GM23338 (cell line): ENCODE measurements around the gene DECR2. TPM values are rescaled to one million over a fixed set of nuclear protein-coding genes. Genes with fewer than 3 reads are reported as not detected.

ENCODE experiments used
- ATAC-seq: fragments of 200-7000 bp; cut with Tn5 transposase; 3 replicates; pipeline ENCODE4 v1.9.1; 2020
- DNase-seq: peaks from one replicate; pipeline ENCODE4 v3.0.0-alpha.2; 2015; ENCODE audit warnings: low spot score
- H2AFZ ChIP-seq: fragments of 200-600 bp; sonication (generic); 2 replicates; pipeline ENCODE4 v1.8.0; 2016; ENCODE audit warnings: antibody characterized with exemption, mild to moderate bottlenecking, moderate library complexity
- H3F3A ChIP-seq: fragments of 200-600 bp; sonication (generic); replicated peaks from 2 replicates; pipeline ENCODE4 v1.8.0; 2017; ENCODE audit warnings: antibody characterized with exemption, mixed run types, low read depth
- H3K27ac ChIP-seq: fragments of 200-600 bp; sonication (generic); 2 replicates; pipeline ENCODE4 v1.6.1; 2016; ENCODE audit warnings: low read depth
- H3K27me3 ChIP-seq: fragments of 200-600 bp; sonication (generic); 2 replicates; pipeline ENCODE4 v1.8.0; 2016; ENCODE audit warnings: mild to moderate bottlenecking, mixed run types, moderate library complexity; ENCODE audit not compliant: insufficient read depth
- H3K36me3 ChIP-seq: fragments of 200-600 bp; sonication (generic); 2 replicates; pipeline ENCODE4 v1.8.0; 2016; ENCODE audit warnings: mild to moderate bottlenecking; ENCODE audit not compliant: insufficient read depth
- H3K4me1 ChIP-seq: fragments of 200-600 bp; sonication (generic); 2 replicates; pipeline ENCODE4 v1.8.0; 2016; ENCODE audit warnings: mild to moderate bottlenecking, moderate library complexity; ENCODE audit not compliant: insufficient read depth
- H3K4me2 ChIP-seq: fragments of 200-600 bp; sonication (generic); 2 replicates; pipeline ENCODE4 v1.7.1; 2017; ENCODE audit warnings: mixed run types
- H3K4me3 ChIP-seq: fragments of 200-600 bp; sonication (generic); 2 replicates; pipeline ENCODE4 v1.6.1; 2016; ENCODE audit warnings: mixed run types
- H3K79me2 ChIP-seq: fragments of 200-600 bp; sonication (generic); replicated peaks from 2 replicates; pipeline ENCODE4 v1.8.0; 2017; ENCODE audit warnings: mild to moderate bottlenecking; ENCODE audit not compliant: insufficient read depth
- H3K9me2 ChIP-seq: fragments of 200-600 bp; sonication (generic); 2 replicates; pipeline ENCODE4 v1.8.0; 2017; ENCODE audit not compliant: insufficient read depth
- H4K20me1 ChIP-seq: fragments of 200-600 bp; sonication (generic); replicated peaks from 2 replicates; pipeline ENCODE4 v1.8.0; 2017; ENCODE audit warnings: mild to moderate bottlenecking; ENCODE audit not compliant: insufficient read depth
- H3K27ac Mint-ChIP-seq: 2 replicates; pipeline ENCODE4 v1.8.0; 2020; ENCODE audit warnings: inconsistent platforms, mild to moderate bottlenecking, moderate library complexity, mixed read lengths
- H3K27me3 Mint-ChIP-seq: 3 replicates; pipeline ENCODE4 v1.8.0; 2022; ENCODE audit warnings: low read depth, mild to moderate bottlenecking, moderate library complexity, mixed read lengths, inconsistent platforms; ENCODE audit not compliant: insufficient read depth, poor library complexity
- H3K36me3 Mint-ChIP-seq: 3 replicates; pipeline ENCODE4 v1.8.0; 2021; ENCODE audit warnings: low read depth, mild to moderate bottlenecking, inconsistent platforms, moderate library complexity, mixed read lengths
- H3K4me1 Mint-ChIP-seq: 3 replicates; pipeline ENCODE4 v1.8.0; 2020; ENCODE audit warnings: mild to moderate bottlenecking, inconsistent platforms, mixed read lengths
- H3K4me3 Mint-ChIP-seq: 3 replicates; pipeline ENCODE4 v1.8.0; 2021; ENCODE audit warnings: moderate library complexity, mild to moderate bottlenecking, inconsistent platforms, mixed read lengths
- H3K9me3 Mint-ChIP-seq: 3 replicates; pipeline ENCODE4 v1.8.0; 2020; ENCODE audit warnings: moderate library complexity, mild to moderate bottlenecking, inconsistent platforms, mixed read lengths
- CREB1 ChIP-seq: fragments of 250-450 bp; sonication (Bioruptor Pico); IDR thresholded peaks from 2 replicates; pipeline ENCODE4 v1.5.0; 2020; ENCODE audit warnings: low read depth, mild to moderate bottlenecking, moderate library complexity
- EZH2 ChIP-seq: fragments of 200-600 bp; sonication (generic); IDR thresholded peaks from one replicate; pipeline ENCODE4 v1.8.0; 2017; ENCODE audit warnings: antibody characterized with exemption, mild to moderate bottlenecking, low read depth; ENCODE audit not compliant: unreplicated experiment
- EZH2phosphoT487 ChIP-seq: fragments of 200-600 bp; sonication (generic); IDR thresholded peaks from one replicate; pipeline ENCODE4 v1.8.1; 2018; ENCODE audit warnings: antibody characterized with exemption; ENCODE audit not compliant: unreplicated experiment
- JUNB ChIP-seq: IDR thresholded peaks from one replicate; pipeline ENCODE4 v1.6.1; 2016; ENCODE audit warnings: antibody characterized with exemption; ENCODE audit not compliant: unreplicated experiment
- NANOG ChIP-seq: IDR thresholded peaks from 2 replicates; pipeline ENCODE4 v1.6.1; 2016; ENCODE audit warnings: antibody characterized with exemption, borderline replicate concordance
- POLR2AphosphoS5 ChIP-seq: IDR thresholded peaks from 2 replicates; pipeline ENCODE4 v1.6.1; 2016; ENCODE audit warnings: antibody characterized with exemption, low read depth
- STAT1 ChIP-seq: IDR thresholded peaks from one replicate; pipeline ENCODE4 v1.6.1; 2016; ENCODE audit warnings: antibody characterized with exemption; ENCODE audit not compliant: unreplicated experiment
- ZNF114 ChIP-seq: fragments of 250-450 bp; sonication (Bioruptor Pico); IDR thresholded peaks from 2 replicates; pipeline ENCODE4 v1.5.0; 2020; ENCODE audit warnings: mild to moderate bottlenecking, moderate library complexity
- ZNF331 ChIP-seq: fragments of 250-450 bp; sonication (Bioruptor Pico); IDR thresholded peaks from 2 replicates; pipeline ENCODE4 v1.5.0; 2020; ENCODE audit warnings: low read depth, mild to moderate bottlenecking, moderate library complexity
- polyA plus RNA-seq: library from polyadenylated mRNA; unstranded; fragments of >200 nt; fragmentation: Nextera tagmentation; extraction: Ambion mirVana; gene quantifications from 2 replicates; pipeline ENCODE4 v1.2.1, GENCODE V29; 2016
- total RNA-seq: library from RNA; depleted of rRNA; stranded (reverse); fragments of >200 nt; shearing (Covaris generic); gene quantifications from 2 replicates; pipeline ENCODE4 v1.2.3, GENCODE V29; 2014
- TF ChIP-seq, protein P1 (sequence below): IDR thresholded peaks from one replicate; pipeline ENCODE4 v1.6.1; 2018; ENCODE audit warnings: antibody characterized with exemption; ENCODE audit not compliant: unreplicated experiment
- TF ChIP-seq, protein P2 (sequence below): IDR thresholded peaks from 2 replicates; pipeline ENCODE4 v1.6.1; 2016; ENCODE audit warnings: antibody characterized with exemption
- TF ChIP-seq, protein P3 (sequence below): fragments of 250-450 bp; sonication (Bioruptor Pico); IDR thresholded peaks from 2 replicates; pipeline ENCODE4 v1.5.0; 2020; ENCODE audit warnings: mild to moderate bottlenecking, moderate library complexity
- TF ChIP-seq, protein P4 (sequence below), 2 experiments: fragments of 200-600 bp in 1 of 2; sonication (generic) in 1 of 2; conservative IDR thresholded peaks; 2 replicates each; pipeline versions ENCODE4 v1.5.1 to v1.6.1; 2016 to 2017; ENCODE audit warnings: antibody characterized with exemption in 2 of 2, low read depth in 2 of 2, mild to moderate bottlenecking in 2 of 2, moderate library complexity in 1 of 2

DECR2 gene
- total and polyA plus RNA-seq, 2 experiments from 2014 or later = 20.3 to 26.9 TPM

DNA sequence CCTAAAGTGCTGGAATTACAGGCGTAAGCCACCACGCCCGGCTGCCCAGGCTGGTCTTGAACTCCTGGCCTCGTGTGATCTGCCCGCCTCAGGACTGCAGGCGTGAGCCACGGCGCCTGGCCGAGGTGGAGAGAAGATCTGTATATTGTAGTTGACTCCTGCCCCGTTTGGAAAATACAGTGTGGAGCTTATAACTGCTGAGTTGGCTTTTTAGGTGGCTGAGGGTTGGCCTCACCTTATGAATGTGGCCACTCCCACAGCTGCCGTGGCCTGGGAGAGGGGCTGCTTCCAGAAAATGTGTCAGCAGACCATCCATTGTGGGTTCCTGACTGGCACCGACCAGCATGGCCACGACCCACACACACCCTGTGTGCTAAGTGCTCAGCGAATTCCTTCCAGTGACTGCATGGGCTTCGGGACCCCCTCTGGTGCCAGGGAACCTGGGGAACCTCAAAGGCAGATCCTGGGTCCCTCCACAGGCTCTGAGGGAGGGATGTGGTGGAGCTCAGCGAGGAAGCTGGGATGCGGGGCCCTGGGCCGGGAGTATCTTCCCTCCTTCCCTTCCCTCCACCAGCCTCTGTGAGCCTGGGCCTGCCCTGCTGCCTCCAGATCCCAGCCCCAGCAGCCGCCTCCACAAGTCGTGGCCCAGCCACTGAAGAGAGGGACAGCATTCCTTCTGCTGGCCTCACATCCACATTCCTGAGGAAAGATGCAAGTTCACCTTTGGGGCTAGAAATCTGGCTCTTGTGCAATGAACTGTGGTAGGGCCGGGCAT lies 12.9 kb downstream of the DECR2 start:
- no peak overlapping the region for H2AFZ ChIP-seq
- H3K36me3 ChIP-seq = no peaks in the 10 kb centered on the region
- Mint-ChIP-seq H3K27ac (no peak overlapping the region), H3K27me3 (peaks cover 6% of the 10 kb centered on the region), H3K9me3 (no peaks in the 10 kb centered on the region; the same call in 2 of the 3 replicates), H3K4me1 (no peaks in the 10 kb centered on the region), H3K36me3 (no peaks in the 10 kb centered on the region), H3K4me3 (no peak overlapping the region)
- H3K79me2 ChIP-seq = no peaks in the 10 kb centered on the region
- ATAC-seq (peak; percentile 19; the same call in 1 of the 3 replicates), DNase-seq (no peak)
- no peaks in the 10 kb centered on the region for H3K4me1 ChIP-seq
- no peak overlapping the region for H3K27ac ChIP-seq
- no peaks in the 10 kb centered on the region for H3K9me2 ChIP-seq
- no peaks in the 10 kb centered on the region for H4K20me1 ChIP-seq
- H3K4me2 ChIP-seq = no peak overlapping the region
- no peaks in the 10 kb centered on the region for H3F3A ChIP-seq
- no peaks in the 10 kb centered on the region for H3K27me3 ChIP-seq
- H3K4me3 ChIP-seq = no peak overlapping the region
- TF ChIP-seq, protein P1, sequence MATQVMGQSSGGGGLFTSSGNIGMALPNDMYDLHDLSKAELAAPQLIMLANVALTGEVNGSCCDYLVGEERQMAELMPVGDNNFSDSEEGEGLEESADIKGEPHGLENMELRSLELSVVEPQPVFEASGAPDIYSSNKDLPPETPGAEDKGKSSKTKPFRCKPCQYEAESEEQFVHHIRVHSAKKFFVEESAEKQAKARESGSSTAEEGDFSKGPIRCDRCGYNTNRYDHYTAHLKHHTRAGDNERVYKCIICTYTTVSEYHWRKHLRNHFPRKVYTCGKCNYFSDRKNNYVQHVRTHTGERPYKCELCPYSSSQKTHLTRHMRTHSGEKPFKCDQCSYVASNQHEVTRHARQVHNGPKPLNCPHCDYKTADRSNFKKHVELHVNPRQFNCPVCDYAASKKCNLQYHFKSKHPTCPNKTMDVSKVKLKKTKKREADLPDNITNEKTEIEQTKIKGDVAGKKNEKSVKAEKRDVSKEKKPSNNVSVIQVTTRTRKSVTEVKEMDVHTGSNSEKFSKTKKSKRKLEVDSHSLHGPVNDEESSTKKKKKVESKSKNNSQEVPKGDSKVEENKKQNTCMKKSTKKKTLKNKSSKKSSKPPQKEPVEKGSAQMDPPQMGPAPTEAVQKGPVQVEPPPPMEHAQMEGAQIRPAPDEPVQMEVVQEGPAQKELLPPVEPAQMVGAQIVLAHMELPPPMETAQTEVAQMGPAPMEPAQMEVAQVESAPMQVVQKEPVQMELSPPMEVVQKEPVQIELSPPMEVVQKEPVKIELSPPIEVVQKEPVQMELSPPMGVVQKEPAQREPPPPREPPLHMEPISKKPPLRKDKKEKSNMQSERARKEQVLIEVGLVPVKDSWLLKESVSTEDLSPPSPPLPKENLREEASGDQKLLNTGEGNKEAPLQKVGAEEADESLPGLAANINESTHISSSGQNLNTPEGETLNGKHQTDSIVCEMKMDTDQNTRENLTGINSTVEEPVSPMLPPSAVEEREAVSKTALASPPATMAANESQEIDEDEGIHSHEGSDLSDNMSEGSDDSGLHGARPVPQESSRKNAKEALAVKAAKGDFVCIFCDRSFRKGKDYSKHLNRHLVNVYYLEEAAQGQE = no peak
- TF ChIP-seq EZH2phosphoT487 (no peak), ZNF331 (CRISPR knock-in tag) (no peak), STAT1 (no peak), CREB1 (CRISPR knock-in tag) (no peak), ZNF114 (CRISPR knock-in tag) (no peak), JUNB (no peak), EZH2 (no peak), NANOG (no peak), POLR2AphosphoS5 (no peak)
- TF ChIP-seq, protein P2, sequence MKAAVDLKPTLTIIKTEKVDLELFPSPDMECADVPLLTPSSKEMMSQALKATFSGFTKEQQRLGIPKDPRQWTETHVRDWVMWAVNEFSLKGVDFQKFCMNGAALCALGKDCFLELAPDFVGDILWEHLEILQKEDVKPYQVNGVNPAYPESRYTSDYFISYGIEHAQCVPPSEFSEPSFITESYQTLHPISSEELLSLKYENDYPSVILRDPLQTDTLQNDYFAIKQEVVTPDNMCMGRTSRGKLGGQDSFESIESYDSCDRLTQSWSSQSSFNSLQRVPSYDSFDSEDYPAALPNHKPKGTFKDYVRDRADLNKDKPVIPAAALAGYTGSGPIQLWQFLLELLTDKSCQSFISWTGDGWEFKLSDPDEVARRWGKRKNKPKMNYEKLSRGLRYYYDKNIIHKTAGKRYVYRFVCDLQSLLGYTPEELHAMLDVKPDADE = no peak
- TF ChIP-seq, protein P3, sequence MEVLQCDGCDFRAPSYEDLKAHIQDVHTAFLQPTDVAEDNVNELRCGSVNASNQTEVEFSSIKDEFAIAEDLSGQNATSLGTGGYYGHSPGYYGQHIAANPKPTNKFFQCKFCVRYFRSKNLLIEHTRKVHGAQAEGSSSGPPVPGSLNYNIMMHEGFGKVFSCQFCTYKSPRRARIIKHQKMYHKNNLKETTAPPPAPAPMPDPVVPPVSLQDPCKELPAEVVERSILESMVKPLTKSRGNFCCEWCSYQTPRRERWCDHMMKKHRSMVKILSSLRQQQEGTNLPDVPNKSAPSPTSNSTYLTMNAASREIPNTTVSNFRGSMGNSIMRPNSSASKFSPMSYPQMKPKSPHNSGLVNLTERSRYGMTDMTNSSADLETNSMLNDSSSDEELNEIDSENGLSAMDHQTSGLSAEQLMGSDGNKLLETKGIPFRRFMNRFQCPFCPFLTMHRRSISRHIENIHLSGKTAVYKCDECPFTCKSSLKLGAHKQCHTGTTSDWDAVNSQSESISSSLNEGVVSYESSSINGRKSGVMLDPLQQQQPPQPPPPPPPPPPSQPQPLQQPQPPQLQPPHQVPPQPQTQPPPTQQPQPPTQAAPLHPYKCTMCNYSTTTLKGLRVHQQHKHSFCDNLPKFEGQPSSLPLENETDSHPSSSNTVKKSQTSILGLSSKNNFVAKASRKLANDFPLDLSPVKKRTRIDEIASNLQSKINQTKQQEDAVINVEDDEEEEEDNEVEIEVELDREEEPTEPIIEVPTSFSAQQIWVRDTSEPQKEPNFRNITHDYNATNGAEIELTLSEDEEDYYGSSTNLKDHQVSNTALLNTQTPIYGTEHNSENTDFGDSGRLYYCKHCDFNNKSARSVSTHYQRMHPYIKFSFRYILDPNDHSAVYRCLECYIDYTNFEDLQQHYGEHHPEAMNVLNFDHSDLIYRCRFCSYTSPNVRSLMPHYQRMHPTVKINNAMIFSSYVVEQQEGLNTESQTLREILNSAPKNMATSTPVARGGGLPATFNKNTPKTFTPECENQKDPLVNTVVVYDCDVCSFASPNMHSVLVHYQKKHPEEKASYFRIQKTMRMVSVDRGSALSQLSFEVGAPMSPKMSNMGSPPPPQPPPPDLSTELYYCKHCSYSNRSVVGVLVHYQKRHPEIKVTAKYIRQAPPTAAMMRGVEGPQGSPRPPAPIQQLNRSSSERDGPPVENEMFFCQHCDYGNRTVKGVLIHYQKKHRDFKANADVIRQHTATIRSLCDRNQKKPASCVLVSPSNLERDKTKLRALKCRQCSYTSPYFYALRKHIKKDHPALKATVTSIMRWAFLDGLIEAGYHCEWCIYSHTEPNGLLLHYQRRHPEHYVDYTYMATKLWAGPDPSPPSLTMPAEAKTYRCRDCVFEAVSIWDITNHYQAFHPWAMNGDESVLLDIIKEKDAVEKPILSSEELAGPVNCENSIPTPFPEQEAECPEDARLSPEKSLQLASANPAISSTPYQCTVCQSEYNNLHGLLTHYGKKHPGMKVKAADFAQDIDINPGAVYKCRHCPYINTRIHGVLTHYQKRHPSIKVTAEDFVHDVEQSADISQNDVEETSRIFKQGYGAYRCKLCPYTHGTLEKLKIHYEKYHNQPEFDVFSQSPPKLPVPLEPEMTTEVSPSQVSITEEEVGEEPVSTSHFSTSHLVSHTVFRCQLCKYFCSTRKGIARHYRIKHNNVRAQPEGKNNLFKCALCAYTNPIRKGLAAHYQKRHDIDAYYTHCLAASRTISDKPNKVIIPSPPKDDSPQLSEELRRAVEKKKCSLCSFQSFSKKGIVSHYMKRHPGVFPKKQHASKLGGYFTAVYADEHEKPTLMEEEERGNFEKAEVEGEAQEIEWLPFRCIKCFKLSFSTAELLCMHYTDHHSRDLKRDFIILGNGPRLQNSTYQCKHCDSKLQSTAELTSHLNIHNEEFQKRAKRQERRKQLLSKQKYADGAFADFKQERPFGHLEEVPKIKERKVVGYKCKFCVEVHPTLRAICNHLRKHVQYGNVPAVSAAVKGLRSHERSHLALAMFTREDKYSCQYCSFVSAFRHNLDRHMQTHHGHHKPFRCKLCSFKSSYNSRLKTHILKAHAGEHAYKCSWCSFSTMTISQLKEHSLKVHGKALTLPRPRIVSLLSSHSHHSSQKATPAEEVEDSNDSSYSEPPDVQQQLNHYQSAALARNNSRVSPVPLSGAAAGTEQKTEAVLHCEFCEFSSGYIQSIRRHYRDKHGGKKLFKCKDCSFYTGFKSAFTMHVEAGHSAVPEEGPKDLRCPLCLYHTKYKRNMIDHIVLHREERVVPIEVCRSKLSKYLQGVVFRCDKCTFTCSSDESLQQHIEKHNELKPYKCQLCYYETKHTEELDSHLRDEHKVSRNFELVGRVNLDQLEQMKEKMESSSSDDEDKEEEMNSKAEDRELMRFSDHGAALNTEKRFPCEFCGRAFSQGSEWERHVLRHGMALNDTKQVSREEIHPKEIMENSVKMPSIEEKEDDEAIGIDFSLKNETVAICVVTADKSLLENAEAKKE (CRISPR knock-in tag) = no peak
- TF ChIP-seq, protein P4, sequence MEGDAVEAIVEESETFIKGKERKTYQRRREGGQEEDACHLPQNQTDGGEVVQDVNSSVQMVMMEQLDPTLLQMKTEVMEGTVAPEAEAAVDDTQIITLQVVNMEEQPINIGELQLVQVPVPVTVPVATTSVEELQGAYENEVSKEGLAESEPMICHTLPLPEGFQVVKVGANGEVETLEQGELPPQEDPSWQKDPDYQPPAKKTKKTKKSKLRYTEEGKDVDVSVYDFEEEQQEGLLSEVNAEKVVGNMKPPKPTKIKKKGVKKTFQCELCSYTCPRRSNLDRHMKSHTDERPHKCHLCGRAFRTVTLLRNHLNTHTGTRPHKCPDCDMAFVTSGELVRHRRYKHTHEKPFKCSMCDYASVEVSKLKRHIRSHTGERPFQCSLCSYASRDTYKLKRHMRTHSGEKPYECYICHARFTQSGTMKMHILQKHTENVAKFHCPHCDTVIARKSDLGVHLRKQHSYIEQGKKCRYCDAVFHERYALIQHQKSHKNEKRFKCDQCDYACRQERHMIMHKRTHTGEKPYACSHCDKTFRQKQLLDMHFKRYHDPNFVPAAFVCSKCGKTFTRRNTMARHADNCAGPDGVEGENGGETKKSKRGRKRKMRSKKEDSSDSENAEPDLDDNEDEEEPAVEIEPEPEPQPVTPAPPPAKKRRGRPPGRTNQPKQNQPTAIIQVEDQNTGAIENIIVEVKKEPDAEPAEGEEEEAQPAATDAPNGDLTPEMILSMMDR (conservative IDR thresholded peaks at IDR 0.05; ENCODE audit: low read depth in 2 of 2) = no peak
